ENCODE results near the gene B4GALT2.

Gene B4GALT2

GRCh38 chr1:43984855-43985254 lies 5.8 kb downstream of the B4GALT2 start:
- DNase-seq (ENCODE audit: low read depth in 3 of 3), result no peak

GRCh38 chr1:43985984-43986595 lies 7.1 kb downstream of the B4GALT2 start:
- no peak for DNase-seq (ENCODE audit: low read depth in 3 of 3)

GRCh38 chr1:43986712-43987111 lies 7.7 kb downstream of the B4GALT2 start:
- DNase-seq (ENCODE audit: low read depth in 3 of 3), result no peak

GRCh38 chr1:43987159-43987902 lies 8.3 kb downstream of the B4GALT2 start:
- no peak for DNase-seq (ENCODE audit: low read depth in 3 of 3)

- no peak for DNase-seq (ENCODE audit: low read depth in 3 of 3)
These were observed 11.5 kb downstream of the B4GALT2 start for GRCh38 chr1:43990271-43991199.

GRCh38 chr1:43991200-43991475 lies 12.1 kb downstream of the B4GALT2 start:
- DNase-seq (ENCODE audit: low read depth in 3 of 3), result no peak

- peak; percentile 56 to 79 (median 60) for DNase-seq (ENCODE audit: low read depth in 3 of 3)
These were observed 12.6 kb downstream of the B4GALT2 start, which contains the start of gene CCDC24 for GRCh38 chr1:43991476-43992231. Gene CCDC24, plus strand, starts transcription at chr1:43991599. Its CDS starts 280 bp downstream, at chr1:43991879.

GRCh38 chr1:43992232-43992995 lies 13.4 kb downstream of the B4GALT2 start:
- DNase-seq (ENCODE audit: low read depth in 3 of 3), result no peak

GRCh38 chr1:43993206-43993914 lies 14.3 kb downstream of the B4GALT2 start:
- no peak for DNase-seq (ENCODE audit: low read depth in 3 of 3)

GRCh38 chr1:43994071-43994470 lies 15.1 kb downstream of the B4GALT2 start:
- no peak for DNase-seq (ENCODE audit: low read depth in 3 of 3)

- no peak for DNase-seq (ENCODE audit: low read depth in 3 of 3)
These were observed 16.1 kb downstream of the B4GALT2 start for GRCh38 chr1:43994794-43995790.

GRCh38 chr1:43995984-43996732 lies 17.1 kb downstream of the B4GALT2 start:
- DNase-seq (ENCODE audit: low read depth in 3 of 3), result no peak

- no peak for DNase-seq (ENCODE audit: low read depth in 3 of 3)
These were observed 17.7 kb downstream of the B4GALT2 start for GRCh38 chr1:43996733-43997115.

GRCh38 chr1:43997295-43997999 lies 18.4 kb downstream of the B4GALT2 start:
- DNase-seq (ENCODE audit: low read depth in 3 of 3), result no peak

- DNase-seq (ENCODE audit: low read depth in 3 of 3), result no peak
These were observed 19.0 kb downstream of the B4GALT2 start for GRCh38 chr1:43998000-43998378.

GRCh38 chr1:43999455-43999854 lies 20.4 kb downstream of the B4GALT2 start:
- no peak for DNase-seq (ENCODE audit: low read depth in 3 of 3)

- no peak for DNase-seq (ENCODE audit: low read depth in 3 of 3)
These were observed 21.2 kb downstream of the B4GALT2 start for GRCh38 chr1:44000122-44000665.

GRCh38 chr1:44002165-44002564 lies 23.2 kb downstream of the B4GALT2 start:
- DNase-seq (ENCODE audit: low read depth in 3 of 3), result no peak

Data from stimulated activated CD4-positive, alpha-beta T cell treated with anti-CD3 and anti-CD28 coated beads, TNF-alpha, amount 100 ng/mL, for 24 hours (primary cell).